GM21360 (cell line): Measurements from ENCODE around the gene LAMC1.

ENCODE experiments used
- ATAC-seq: cut with Tn5 transposase; IDR thresholded peaks from one replicate; pipeline ENCODE4 v1.9.1; 2021; ENCODE audit warnings: mild to moderate bottlenecking, moderate library complexity; ENCODE audit not compliant: unreplicated experiment

Gene LAMC1

DNA sequence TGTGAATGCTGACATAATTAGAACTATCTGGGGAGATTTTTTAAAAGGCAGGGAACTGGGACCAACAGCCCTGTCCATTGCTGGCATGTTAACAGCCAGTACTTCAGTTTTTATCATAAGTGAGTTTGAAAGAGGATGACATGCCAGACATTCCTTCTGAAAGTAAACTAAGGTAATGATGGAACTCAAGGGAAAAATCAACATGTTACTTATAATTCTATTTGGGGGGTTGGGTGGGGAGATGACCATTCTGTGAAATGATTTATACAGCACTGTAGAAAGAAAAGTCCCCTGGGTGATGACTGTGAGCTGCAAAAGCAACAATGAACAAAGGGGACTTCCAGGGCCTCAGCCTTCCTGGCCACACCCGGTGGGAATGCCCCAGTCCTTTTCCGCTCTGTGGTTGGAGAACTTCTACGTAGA lies 157.4 kb downstream of the LAMC1 start:
- ATAC-seq, result peak; percentile 75

DNA sequence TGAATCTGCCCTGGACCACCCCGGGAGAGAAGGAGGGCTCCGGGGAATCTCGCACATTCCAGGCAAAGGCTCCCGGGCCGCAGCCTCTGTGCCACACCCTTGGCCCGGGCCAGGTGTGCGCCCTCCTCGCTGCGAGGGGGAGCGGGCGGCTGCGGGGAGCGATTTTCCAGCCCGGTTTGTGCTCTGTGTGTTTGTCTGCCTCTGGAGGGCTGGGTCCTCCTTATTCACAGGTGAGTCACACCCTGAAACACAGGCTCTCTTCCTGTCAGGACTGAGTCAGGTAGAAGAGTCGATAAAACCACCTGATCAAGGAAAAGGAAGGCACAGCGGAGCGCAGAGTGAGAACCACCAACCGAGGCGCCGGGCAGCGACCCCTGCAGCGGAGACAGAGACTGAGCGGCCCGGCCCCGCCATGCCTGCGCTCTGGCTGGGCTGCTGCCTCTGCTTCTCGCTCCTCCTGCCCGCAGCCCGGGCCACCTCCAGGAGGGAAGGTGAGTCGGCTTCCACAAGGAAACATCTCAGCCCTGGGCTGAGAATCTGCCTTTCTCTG lies 162.8 kb downstream of the LAMC1 start, which contains the start of gene LAMC2:
LAMC2 (plus strand) TSS at position 324 of the 550 bp plus-strand sequence; CDS start at position 413, 89 bp downstream.
- ATAC-seq, result no peak

- ATAC-seq, result no peak
These were observed 163.6 kb downstream of the LAMC1 start for GRCh38 chr1:183186841-183187240.

- ATAC-seq, result no peak
These were observed 165.0 kb downstream of the LAMC1 start for GRCh38 chr1:183188240-183188639.

GRCh38 chr1:183191833-183192232 lies 168.6 kb downstream of the LAMC1 start:
- ATAC-seq, result no peak

GRCh38 chr1:183193963-183194525 lies 170.8 kb downstream of the LAMC1 start:
- no peak for ATAC-seq

DNA sequence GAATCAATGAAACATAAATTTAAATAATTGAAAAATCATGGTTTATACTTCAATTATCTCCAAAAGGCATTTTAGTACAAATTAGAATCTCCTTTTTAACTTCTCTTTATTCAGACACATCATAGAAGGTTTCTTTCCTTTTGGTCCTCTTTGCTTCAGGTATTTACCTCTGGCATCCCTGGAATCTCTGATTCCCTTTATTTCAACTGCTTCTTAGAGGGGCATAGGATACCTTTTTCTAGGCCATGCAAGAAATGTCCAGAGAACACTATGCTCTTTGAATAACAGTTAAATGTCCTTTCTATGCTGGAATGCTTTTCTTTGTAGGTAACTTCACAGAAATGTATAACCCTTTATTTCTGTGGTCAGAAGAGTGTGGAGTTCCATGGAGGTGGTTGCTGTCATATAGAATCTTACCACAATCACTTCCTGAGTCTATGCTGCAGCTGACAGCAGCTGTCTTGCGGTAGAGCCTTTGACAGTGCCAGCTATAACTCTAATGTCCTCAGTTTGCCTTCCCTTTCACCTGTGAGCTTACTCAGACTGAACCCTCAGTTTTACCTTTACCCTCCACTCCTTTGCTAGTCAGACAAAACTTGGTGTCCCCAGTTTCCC lies 171.4 kb downstream of the LAMC1 start:
- peak; percentile 92 for ATAC-seq

GRCh38 chr1:183195142-183195574 lies 171.9 kb downstream of the LAMC1 start:
- peak; percentile 37 for ATAC-seq
